HS-5 (cell line): ENCODE measurements around the gene RPS3A.
A peak's percentile ranks its signal among the peaks of the same experiment; 100 is the strongest.
"Not testable (repeated sequence)": the region's sequence is repeated elsewhere in the genome, so short reads cannot be mapped to it uniquely, and the experiment has no call there.

Experiments used
- DNase-seq: peaks from one replicate; pipeline ENCODE4 v3.0.0-alpha.2; 2012; ENCODE audit warnings: low read depth

The RPS3A gene

GRCh38 chr4:151099229-151099975, at the start of gene RPS3A:
RPS3A (plus strand) TSS chr4:151099628; CDS start chr4:151099653, 25 bp downstream.
- DNase-seq: peak; percentile 84

GRCh38 chr4:151052785-151053184, 46.6 kb upstream of the RPS3A start:
- no peak for DNase-seq

- DNase-seq: no peak
These were observed 43.9 kb upstream of the RPS3A start for GRCh38 chr4:151055539-151055938.

DNA sequence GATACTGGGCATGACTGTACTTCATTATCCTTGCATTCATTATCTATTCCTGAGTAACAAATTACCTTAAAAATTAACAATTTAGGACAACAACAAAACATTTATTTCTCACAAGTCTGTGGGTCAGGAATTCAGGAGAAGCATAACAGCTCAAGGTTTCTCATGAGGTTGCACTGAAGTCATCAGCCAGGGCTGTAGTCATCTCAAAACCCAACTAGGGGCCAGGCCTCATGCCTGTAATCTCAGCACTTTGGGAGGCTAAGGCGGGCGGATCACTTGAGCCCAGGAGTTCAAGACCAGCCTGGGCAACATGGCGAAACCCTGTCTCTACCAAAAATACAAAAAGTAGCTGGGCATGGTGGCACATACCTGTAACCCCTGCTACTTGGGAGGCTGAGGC, 36.3 kb upstream of the RPS3A start:
- DNase-seq: not testable (repeated sequence)

GRCh38 chr4:151067316-151067970, 32.0 kb upstream of the RPS3A start:
- no peak for DNase-seq

- no peak for DNase-seq
These were observed 25.0 kb upstream of the RPS3A start for GRCh38 chr4:151074416-151074916.

DNA sequence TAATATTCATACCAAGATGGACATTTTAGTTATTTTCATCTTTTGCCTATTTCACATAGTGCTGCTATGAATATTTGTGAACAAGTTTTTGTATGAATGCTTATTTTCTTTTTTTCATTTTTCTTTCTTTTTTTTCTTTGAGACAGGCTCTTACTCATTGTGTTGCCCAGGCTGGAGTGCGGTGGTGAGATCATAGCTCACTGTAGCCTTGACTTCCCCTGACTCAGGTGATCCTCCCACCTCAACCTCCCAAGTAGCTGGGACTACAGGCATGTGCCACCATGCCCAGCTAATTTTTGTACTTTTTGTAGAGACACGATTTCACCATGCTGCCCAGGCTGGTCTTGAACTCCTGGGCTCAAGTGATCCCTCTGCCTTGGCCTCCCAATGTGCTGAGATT, 21.4 kb upstream of the RPS3A start:
- not testable (repeated sequence) for DNase-seq

DNA sequence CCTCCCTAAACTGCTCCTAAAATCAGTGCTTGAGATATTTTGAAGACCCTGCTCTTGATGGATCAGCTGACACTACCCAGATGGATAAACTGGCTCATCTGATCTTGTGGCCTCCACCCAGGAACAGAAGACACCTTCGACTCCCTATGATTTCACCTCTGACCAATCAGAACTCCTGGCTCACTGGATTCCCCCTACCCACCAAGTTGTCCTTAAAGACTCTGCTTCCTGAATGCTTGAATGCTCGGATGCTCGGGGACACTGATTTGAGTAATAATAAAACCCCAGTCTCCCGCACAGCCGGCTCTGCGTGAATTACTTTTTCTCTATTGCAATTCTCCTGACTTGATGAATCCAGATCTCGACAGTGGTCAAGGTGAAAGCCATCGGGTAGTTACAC, 12.0 kb upstream of the RPS3A start:
- DNase-seq: no peak

DNA sequence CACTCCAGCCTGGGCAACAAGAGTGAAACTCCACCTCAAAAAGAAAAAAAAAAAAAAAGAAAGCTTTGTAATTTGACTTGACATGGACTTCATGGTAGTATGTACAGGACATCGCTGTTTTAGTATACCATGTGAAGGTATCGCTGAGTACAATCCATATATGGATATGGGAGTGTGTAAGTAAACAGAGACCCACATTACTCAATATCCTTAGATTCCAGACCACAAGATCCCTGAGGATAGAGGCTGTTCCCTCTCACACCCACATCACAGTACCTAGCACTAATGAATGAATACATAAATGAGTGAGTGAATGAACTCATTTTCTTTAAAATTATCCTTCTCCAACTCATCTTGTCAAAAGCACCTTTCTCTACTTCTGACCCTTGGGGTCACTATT, 8.4 kb upstream of the RPS3A start:
- no peak for DNase-seq

DNA sequence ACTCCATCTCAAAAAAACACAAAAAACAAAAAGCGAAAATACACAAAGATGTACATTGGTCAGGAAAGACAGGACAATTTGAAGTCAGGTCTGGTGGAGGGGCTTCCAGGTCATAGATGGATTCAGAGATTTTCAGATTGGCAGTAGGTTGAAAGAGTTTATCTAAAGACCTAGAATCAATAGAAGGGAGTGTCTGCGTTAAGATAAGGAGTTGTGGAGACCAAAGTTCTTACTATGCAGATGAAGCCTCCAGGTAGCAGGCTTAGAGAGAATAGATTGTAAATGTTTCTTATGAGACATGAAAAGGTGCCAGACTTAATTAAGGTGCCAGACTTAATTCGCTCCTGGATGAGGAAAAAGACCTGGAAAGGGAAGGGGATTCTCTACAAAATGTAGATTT, 6.9 kb upstream of the RPS3A start:
- DNase-seq: no peak

DNA sequence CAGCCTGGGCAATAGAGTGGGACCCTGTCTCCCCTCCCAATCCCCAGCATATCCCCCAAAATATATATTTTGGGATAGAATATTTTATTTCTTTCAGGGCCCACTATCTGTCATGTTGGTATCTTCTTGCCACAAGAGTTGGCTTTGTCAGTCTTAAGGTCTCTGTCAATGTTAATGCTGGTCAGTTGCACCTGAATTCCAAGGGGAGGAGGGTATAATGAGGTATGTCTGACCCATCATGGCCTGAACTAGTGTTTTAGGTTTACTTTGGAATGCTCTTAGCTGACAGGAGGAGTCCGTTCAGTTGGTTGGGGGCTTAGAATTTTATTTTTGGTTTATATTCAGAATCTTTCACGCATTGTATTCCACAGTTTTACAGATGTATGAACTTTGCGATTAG, 6.2 kb upstream of the RPS3A start:
- DNase-seq: no peak

DNA sequence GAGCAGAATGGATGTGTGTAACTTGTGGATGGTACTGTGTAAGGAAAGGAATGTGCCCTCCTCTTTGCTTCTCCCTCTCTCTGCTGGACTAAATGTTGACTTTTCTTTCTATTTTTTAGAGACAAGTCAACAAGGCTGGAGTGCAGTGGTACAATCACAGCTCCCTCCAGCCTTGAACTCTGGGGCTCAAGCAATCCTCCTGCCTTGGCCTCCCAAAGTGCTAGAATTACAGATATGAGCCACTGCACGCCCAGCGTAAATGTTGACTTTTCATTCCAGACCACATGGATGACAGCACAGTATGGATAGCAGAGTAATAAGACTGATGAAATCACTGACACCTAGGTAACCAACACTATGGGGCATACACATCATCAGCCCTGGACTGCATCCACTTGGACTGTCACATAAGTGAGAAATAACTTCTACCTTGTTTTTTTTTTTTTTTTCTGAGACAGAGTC, 5.1 kb upstream of the RPS3A start:
- DNase-seq: no peak

DNA sequence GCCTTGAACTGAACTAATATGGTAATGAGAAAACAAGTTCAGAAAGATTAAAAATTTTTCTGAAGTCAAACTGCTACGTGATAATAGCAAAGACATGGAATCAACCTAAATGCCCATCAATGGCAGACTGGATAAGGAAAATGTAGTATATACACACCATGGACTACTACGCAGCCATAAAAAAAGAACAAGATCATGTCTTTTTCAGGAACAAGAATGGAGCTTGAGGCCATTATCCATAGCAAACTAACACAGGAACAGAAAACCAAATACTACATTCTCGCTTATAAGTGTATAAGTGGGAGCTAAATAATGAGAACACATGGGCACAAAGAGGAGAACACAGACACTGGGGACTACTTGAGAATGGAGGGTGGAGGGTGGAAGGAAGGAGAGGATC, 4.3 kb upstream of the RPS3A start:
- DNase-seq: no peak

DNA sequence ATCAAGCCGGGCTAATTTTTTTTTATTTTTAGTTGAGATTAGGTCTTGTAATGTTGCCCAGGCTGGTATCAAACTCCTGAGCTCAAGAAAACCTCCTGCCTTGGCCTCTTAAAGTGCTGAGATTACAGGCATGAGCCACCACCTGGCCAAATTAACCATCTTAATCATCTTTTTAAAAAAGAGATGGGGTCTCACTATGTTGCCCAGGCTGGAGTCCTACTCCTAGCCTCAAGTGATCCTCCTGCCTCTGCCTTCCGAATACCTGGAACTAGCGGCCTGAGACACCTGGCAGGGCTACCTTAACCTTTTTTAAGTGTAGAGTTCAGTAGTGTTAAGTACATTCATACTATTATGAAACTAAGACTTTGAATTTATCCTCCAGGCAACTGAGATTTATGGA, 1.7 kb upstream of the RPS3A start:
- no peak for DNase-seq

DNA sequence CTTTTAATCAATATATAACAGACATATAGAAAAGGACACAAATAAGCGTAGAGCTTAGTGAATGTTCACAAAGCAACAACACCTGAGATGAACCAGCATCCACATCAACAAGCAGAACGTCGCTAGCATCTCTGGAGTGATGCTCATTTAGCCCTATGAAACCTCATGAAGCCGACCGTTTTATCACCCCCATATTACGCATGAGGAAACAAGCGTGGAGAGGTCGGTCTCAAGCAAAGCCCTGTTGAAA, 524 bp upstream of the RPS3A start:
- no peak for DNase-seq

DNA sequence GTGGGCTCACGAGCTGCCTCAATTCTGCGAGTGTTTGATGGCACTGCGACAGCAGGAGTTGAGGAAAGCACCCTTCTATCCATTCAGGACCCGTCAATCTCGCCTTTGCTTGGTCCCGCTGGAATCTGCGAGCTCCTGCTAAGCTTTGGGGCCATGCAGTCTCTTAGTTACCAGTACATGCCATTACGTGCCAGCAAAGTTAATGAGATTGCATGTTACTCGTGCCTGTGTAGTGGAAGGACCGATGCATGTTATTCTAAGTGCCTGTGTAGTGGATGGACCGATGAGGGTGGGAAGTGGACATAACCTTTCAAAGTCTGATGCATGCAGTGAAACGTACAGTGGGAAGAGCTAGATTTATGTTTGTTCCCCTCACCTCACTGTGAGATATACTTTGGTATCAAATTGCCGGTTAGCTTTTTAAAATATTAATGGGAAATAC, 569 bp downstream of the RPS3A start:
- DNase-seq: no peak

- no peak for DNase-seq
These were observed 1.1 kb downstream of the RPS3A start for GRCh38 chr4:151100531-151100930.

GRCh38 chr4:151103758-151104157, 4.3 kb downstream of the RPS3A start:
- DNase-seq: no peak

DNA sequence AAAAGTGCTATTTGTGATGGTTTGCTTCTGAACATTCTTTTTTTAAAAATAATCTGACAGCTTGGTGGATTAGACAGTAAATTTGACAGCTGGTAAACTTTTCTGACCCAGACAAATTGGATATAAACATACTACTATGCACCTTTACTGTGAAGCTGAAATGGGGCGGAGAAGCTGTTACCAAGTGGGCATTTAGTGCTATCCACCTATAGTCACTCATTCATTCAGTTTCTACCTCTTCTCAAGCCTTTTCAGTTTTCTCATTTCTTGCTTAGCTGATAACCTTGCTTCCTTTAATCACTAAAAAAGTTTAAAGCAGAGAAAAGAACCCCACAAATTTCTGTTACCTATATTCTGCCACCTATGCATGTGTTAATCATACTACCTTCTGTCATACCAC, 5.2 kb downstream of the RPS3A start:
- no peak for DNase-seq

DNA sequence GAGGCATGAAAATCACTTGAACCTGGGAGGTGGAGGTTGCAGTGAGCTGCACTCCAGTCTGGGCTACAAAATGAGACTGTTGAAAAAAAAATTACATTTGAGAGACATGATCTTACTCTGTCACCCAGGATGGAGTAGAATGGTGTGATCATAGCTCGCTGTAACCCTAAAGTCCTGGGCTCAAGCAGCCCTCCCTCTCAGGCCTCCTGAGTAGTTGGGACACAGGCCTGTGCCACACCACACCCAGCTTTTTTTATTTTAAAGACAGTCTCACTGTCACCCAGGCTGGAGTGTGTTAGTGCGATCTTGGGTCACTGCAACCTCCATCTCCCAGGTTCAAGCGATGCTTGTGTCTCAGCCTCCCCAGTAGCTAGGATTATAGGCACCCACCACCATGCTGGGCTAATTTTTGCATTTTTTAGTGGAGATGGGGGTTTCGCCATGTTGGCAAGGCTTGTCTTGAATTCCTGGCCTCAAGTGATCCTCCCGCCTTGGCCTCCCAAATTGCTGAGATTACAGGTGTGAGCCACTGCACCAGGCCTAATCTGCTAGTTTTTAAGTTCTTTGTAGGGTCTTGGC, 6.1 kb downstream of the RPS3A start:
- no peak for DNase-seq

DNA sequence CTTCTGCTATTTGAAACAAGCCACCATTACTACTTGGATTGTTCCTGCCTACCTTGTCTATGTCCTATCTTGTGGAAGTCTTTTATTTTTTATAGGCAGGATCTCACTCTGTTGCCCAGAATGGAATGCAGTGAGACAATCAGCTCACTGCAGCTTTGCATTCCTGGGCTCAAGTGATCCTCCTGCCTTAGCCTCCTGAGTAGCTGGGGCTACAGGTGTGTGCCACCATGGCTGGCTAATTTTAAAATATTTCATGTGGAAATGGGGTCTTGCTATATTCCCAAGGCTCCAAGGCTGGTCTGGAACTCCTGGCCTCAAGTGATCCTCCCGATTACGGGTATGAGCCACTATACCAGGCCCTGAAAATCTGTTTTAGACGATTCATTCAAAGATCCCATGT, 7.6 kb downstream of the RPS3A start:
- no peak for DNase-seq

DNA sequence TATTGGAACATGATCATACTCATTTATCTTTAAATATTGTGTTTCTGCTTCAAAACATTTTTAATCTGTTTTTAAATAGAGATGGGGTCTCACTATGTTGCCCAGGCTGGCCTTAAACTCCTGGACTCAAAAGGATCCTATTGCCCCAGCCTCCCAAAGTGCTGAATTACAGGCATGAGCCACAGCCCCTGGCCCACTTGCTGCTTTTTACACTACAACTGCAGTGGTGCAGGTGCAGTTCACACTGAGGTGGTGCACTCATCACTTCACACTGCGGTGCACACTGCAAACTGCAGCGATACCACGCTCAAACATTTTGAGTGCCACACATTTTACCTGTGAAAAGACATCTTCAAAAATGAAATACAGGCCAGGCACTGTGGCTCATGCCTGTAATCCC, 10.8 kb downstream of the RPS3A start:
- no peak for DNase-seq

GRCh38 chr4:151114338-151114737, 14.9 kb downstream of the RPS3A start:
- no peak for DNase-seq
